Trophoblast cell (in vitro differentiated cells and primary cell): ENCODE measurements around the gene ACBD4.

Source experiments
- DNase-seq, 2 donors: peaks; one replicate each; pipeline ENCODE4 v3.0.0-alpha.2; 2016
- H2AFZ ChIP-seq: 2 replicates; pipeline ENCODE4 v1.6.1; 2013; ENCODE audit warnings: low read length, moderate library complexity, mild to moderate bottlenecking; ENCODE audit not compliant: insufficient read depth, poor library complexity
- H2AK5ac ChIP-seq: 2 replicates; pipeline ENCODE4 v1.6.1; 2013; ENCODE audit warnings: mild to moderate bottlenecking, low read length
- H2BK120ac ChIP-seq: 2 replicates; pipeline ENCODE4 v1.6.1; 2013; ENCODE audit warnings: low read length, mild to moderate bottlenecking, moderate library complexity; ENCODE audit not compliant: insufficient read depth, poor library complexity
- H2BK12ac ChIP-seq: 2 replicates; pipeline ENCODE4 v1.6.1; 2013; ENCODE audit warnings: mild to moderate bottlenecking, low read length, moderate library complexity
- H2BK5ac ChIP-seq: 2 replicates; pipeline ENCODE4 v1.6.1; 2013; ENCODE audit warnings: low read length, low read depth, moderate library complexity, mild to moderate bottlenecking; ENCODE audit not compliant: poor library complexity
- H3K14ac ChIP-seq: 2 replicates; pipeline ENCODE4 v1.6.1; 2013; ENCODE audit warnings: mild to moderate bottlenecking, low read length
- H3K18ac ChIP-seq: 2 replicates; pipeline ENCODE4 v1.6.1; 2013; ENCODE audit warnings: mild to moderate bottlenecking, low read length
- H3K23ac ChIP-seq: 2 replicates; pipeline ENCODE4 v1.6.1; 2013; ENCODE audit warnings: low read length
- H3K27ac ChIP-seq: 2 replicates; pipeline ENCODE4 v1.5.1; 2013; ENCODE audit warnings: low read depth, mild to moderate bottlenecking, inconsistent platforms, low read length, moderate library complexity
- H3K27me3 ChIP-seq: 2 replicates; pipeline ENCODE4 v1.6.1; 2013; ENCODE audit warnings: inconsistent platforms, mild to moderate bottlenecking, low read length, moderate library complexity; ENCODE audit not compliant: insufficient read depth
- H3K36me3 ChIP-seq, 2 experiments: 1 replicate in 1 of 2; 2 replicates in 1 of 2; pipeline ENCODE4 v1.6.1; 2013; ENCODE audit warnings: low read length in 2 of 2, mild to moderate bottlenecking in 2 of 2, moderate library complexity in 1 of 2; ENCODE audit not compliant: insufficient read depth in 2 of 2, control insufficient read depth in 1 of 2
- H3K4ac ChIP-seq: 2 replicates; pipeline ENCODE4 v1.6.1; 2013; ENCODE audit warnings: low read depth, mild to moderate bottlenecking, low read length, moderate library complexity
- H3K4me1 ChIP-seq, 2 experiments: 1 replicate in 1 of 2; 2 replicates in 1 of 2; pipeline ENCODE4 v1.6.1; 2013; ENCODE audit warnings: low read length in 2 of 2, mild to moderate bottlenecking in 2 of 2, moderate library complexity in 1 of 2; ENCODE audit not compliant: insufficient read depth in 2 of 2, control insufficient read depth in 1 of 2
- H3K4me2 ChIP-seq: 2 replicates; pipeline ENCODE4 v1.6.1; 2013; ENCODE audit warnings: inconsistent platforms, mild to moderate bottlenecking, low read length, moderate library complexity
- H3K4me3 ChIP-seq: 2 replicates; pipeline ENCODE4 v1.5.1; 2013; ENCODE audit warnings: mild to moderate bottlenecking, low read depth, low read length, inconsistent platforms
- H3K79me1 ChIP-seq: one replicate; pipeline ENCODE4 v1.6.1; 2013; ENCODE audit warnings: low read length
- H3K79me2 ChIP-seq: 2 replicates; pipeline ENCODE4 v1.6.1; 2013; ENCODE audit warnings: low read length, mild to moderate bottlenecking; ENCODE audit not compliant: control insufficient read depth, insufficient read depth, poor library complexity
- H3K9ac ChIP-seq: 2 replicates; pipeline ENCODE4 v1.6.1; 2013; ENCODE audit warnings: mild to moderate bottlenecking, low read length
- H3K9me3 ChIP-seq: 2 replicates; pipeline ENCODE4 v1.6.1; 2013; ENCODE audit warnings: low read depth, mild to moderate bottlenecking, control low read depth, inconsistent platforms, low read length; ENCODE audit not compliant: insufficient read depth
- H4K12ac ChIP-seq: 2 replicates; pipeline ENCODE4 v1.6.1; 2013; ENCODE audit warnings: low read depth, mild to moderate bottlenecking, low read length, moderate library complexity
- H4K8ac ChIP-seq: 2 replicates; pipeline ENCODE4 v1.6.1; 2013; ENCODE audit warnings: low read depth, mild to moderate bottlenecking, low read length, moderate library complexity
- H4K91ac ChIP-seq: one replicate; pipeline ENCODE4 v1.6.1; 2013; ENCODE audit warnings: low read depth, mild to moderate bottlenecking, low read length, moderate library complexity
- WGBS: extraction: QIAGEN DNeasy Blood & Tissue Kit; methylation state at CpG from one replicate; pipeline ENCODE4 v1.1.7; 2013; ENCODE audit warnings: missing lambda C conversion rate; ENCODE audit not compliant: insufficient read length, insufficient coverage; ENCODE audit errors: extremely low coverage; 5-methylcytosine and 5-hydroxymethylcytosine counted together

ACBD4 gene

GRCh38 chr17:45175759-45176115 lies 40.2 kb downstream of the ACBD4 start:
- H3K79me1 ChIP-seq, result peaks cover 15% of the 10 kb centered on the region
- no peak overlapping the region for H3K23ac ChIP-seq
- no peaks in the 10 kb centered on the region for H3K27me3 ChIP-seq
- H2BK120ac ChIP-seq, result no peak overlapping the region
- no peak overlapping the region for H3K27ac ChIP-seq
- no peaks in the 10 kb centered on the region for H3K36me3 ChIP-seq
- H3K9ac ChIP-seq, result no peak overlapping the region
- H3K9me3 ChIP-seq, result no peaks in the 10 kb centered on the region
- no peak overlapping the region for H3K4me3 ChIP-seq
- no peak overlapping the region for H3K18ac ChIP-seq
- no peak overlapping the region for H3K4ac ChIP-seq
- no peak overlapping the region for H2BK12ac ChIP-seq
- H4K8ac ChIP-seq, result no peak overlapping the region
- H2AK5ac ChIP-seq, result no peak overlapping the region
- H2BK5ac ChIP-seq, result no peak overlapping the region
- no peak for DNase-seq
- no peak overlapping the region for H4K12ac ChIP-seq
- H2AFZ ChIP-seq, result no peak overlapping the region
- H4K91ac ChIP-seq, result no peak overlapping the region
- no CpG with 5 or more reads among the region's 3 CpGs for WGBS
- no peak overlapping the region for H3K14ac ChIP-seq
- no peak overlapping the region for H3K4me2 ChIP-seq
- H3K79me2 ChIP-seq, result no peaks in the 10 kb centered on the region
- H3K4me1 ChIP-seq, result peaks cover 25% of the 10 kb centered on the region in 2 experiments

- Histone ChIP-seq H3K4me2 (no peak overlapping the region), H3K18ac (no peak overlapping the region), H4K91ac (no peak overlapping the region), H3K79me1 (peaks cover 2% of the 10 kb centered on the region), H2AFZ (no peak overlapping the region), H2BK120ac (no peak overlapping the region), H3K27me3 (no peaks in the 10 kb centered on the region), H2AK5ac (no peak overlapping the region), H3K36me3 (no peaks in the 10 kb centered on the region), H3K14ac (no peak overlapping the region), H2BK5ac (no peak overlapping the region), H3K9me3 (no peaks in the 10 kb centered on the region), H3K23ac (no peak overlapping the region), H3K79me2 (no peaks in the 10 kb centered on the region), H3K9ac (no peak overlapping the region), H2BK12ac (no peak overlapping the region), H3K4me3 (no peak overlapping the region), H3K4ac (no peak overlapping the region), H3K4me1 (peaks cover 7% of the 10 kb centered on the region in 2 experiments), H3K27ac (no peak overlapping the region), H4K12ac (no peak overlapping the region), H4K8ac (no peak overlapping the region)
- WGBS, result no CpG with 5 or more reads among the region's 7 CpGs
- no peak for DNase-seq
Observed at GRCh38 chr17:45177563-45177962, 42.1 kb downstream of the ACBD4 start.

GRCh38 chr17:45184144-45184543 lies 48.7 kb downstream of the ACBD4 start:
- Histone ChIP-seq H3K27ac (no peak overlapping the region), H2BK12ac (no peak overlapping the region), H3K14ac (no peak overlapping the region), H3K79me2 (no peaks in the 10 kb centered on the region), H3K27me3 (no peaks in the 10 kb centered on the region), H3K9me3 (no peaks in the 10 kb centered on the region), H3K4me2 (no peak overlapping the region), H3K4me3 (no peak overlapping the region), H4K12ac (no peak overlapping the region), H2BK120ac (no peak overlapping the region), H3K79me1 (no peaks in the 10 kb centered on the region), H4K91ac (no peak overlapping the region), H2BK5ac (no peak overlapping the region), H3K4me1 (no peaks in the 10 kb centered on the region), H3K23ac (no peak overlapping the region), H2AK5ac (no peak overlapping the region), H2AFZ (no peak overlapping the region), H3K36me3 (no peaks in the 10 kb centered on the region), H3K9ac (no peak overlapping the region), H3K4ac (no peak overlapping the region), H3K18ac (no peak overlapping the region), H4K8ac (no peak overlapping the region)
- no CpG with 5 or more reads among the region's 5 CpGs for WGBS
- DNase-seq, result peak in 1 of 2 donors; percentile 47

GRCh38 chr17:45186801-45187354 lies 51.4 kb downstream of the ACBD4 start:
- no peaks in the 10 kb centered on the region for H3K4me1 ChIP-seq
- no peak overlapping the region for H2BK120ac ChIP-seq
- no peak overlapping the region for H3K4ac ChIP-seq
- no peak overlapping the region for H4K12ac ChIP-seq
- no peak overlapping the region for H2AK5ac ChIP-seq
- H2AFZ ChIP-seq, result no peak overlapping the region
- no peaks in the 10 kb centered on the region for H3K36me3 ChIP-seq
- H3K14ac ChIP-seq, result no peak overlapping the region
- no peak overlapping the region for H2BK5ac ChIP-seq
- no peak for DNase-seq
- H3K79me1 ChIP-seq, result no peaks in the 10 kb centered on the region
- H3K79me2 ChIP-seq, result no peaks in the 10 kb centered on the region
- no peak overlapping the region for H3K18ac ChIP-seq
- no peak overlapping the region for H3K4me3 ChIP-seq
- no peaks in the 10 kb centered on the region for H3K27me3 ChIP-seq
- no peak overlapping the region for H3K23ac ChIP-seq
- no peak overlapping the region for H3K4me2 ChIP-seq
- WGBS, result no CpG with 5 or more reads among the region's 7 CpGs
- no peak overlapping the region for H4K91ac ChIP-seq
- no peak overlapping the region for H3K9ac ChIP-seq
- no peak overlapping the region for H2BK12ac ChIP-seq
- no peaks in the 10 kb centered on the region for H3K9me3 ChIP-seq
- no peak overlapping the region for H4K8ac ChIP-seq
- H3K27ac ChIP-seq, result no peak overlapping the region
